HepG2 (cell line): ENCODE measurements around the gene IFT27. TPM values are rescaled to one million over a fixed set of nuclear protein-coding genes. Genes with fewer than 3 reads are reported as not detected.

Experiments used
- ZBTB1 ChIP-seq: sonication (generic); formaldehyde crosslinking; IDR thresholded peaks from 2 replicates; pipeline ENCODE4 v1.4.0; 2020; ENCODE audit warnings: missing genetic modification reagents, borderline replicate concordance
- ZNF34 ChIP-seq: sonication (generic); formaldehyde crosslinking; IDR thresholded peaks from 2 replicates; pipeline ENCODE4 v1.4.0; 2020; ENCODE audit warnings: mild to moderate bottlenecking, missing genetic modification reagents, borderline replicate concordance
- ZZZ3 ChIP-seq: sonication (generic); formaldehyde crosslinking; IDR thresholded peaks from 2 replicates; pipeline ENCODE4 v1.4.0; 2020; ENCODE audit warnings: missing genetic modification reagents, mild to moderate bottlenecking, borderline replicate concordance
- polyA plus RNA-seq, 8 experiments: library from polyadenylated mRNA; depleted of rRNA in 3 of 8; stranded (reverse) in 7 of 8; unstranded in 1 of 8; fragments of >200 nt; fragmentation: Illumina TruSeq in 4 of 8; extraction: Trizol in 4 of 8; gene quantifications; 2 replicates each; pipeline versions ENCODE4 v1.2.1 to v1.2.3, GENCODE V29; 2011 to 2016; ENCODE audit warnings: low read depth in 4 of 8, missing spikeins in 1 of 8, mixed read lengths in 1 of 8; ENCODE audit not compliant: insufficient read depth in 1 of 8
- total RNA-seq, 5 experiments: library from RNA; depleted of rRNA; stranded (reverse); fragments of >200 nt; fragmentation: Illumina TruSeq; extraction: Trizol; gene quantifications; 2 replicates each; pipeline ENCODE4 v1.2.3, GENCODE V29; 2016; ENCODE audit warnings: low read depth in 1 of 5
- TF ChIP-seq, protein P1 (sequence below), 2 experiments: sonication (generic) in 1 of 2; formaldehyde crosslinking in 1 of 2; IDR thresholded peaks; 2 replicates each; pipeline versions ENCODE4 v1.6.1 to v1.9.0; 2014 to 2022; ENCODE audit warnings: antibody characterized with exemption in 1 of 2, borderline replicate concordance in 1 of 2, inconsistent platforms in 1 of 2, low read depth in 1 of 2, missing genetic modification reagents in 1 of 2
- TF ChIP-seq, protein P2 (sequence below): IDR thresholded peaks from 2 replicates; pipeline ENCODE4 v1.4.0; 2020; ENCODE audit warnings: mild to moderate bottlenecking, missing genetic modification reagents
- TF ChIP-seq, protein P3 (sequence below): sonication (generic); formaldehyde crosslinking; IDR thresholded peaks from 2 replicates; pipeline ENCODE4 v1.4.0; 2020; ENCODE audit warnings: mild to moderate bottlenecking, missing genetic modification reagents

IFT27 gene
- total and polyA plus RNA-seq, 2 of the 13 experiments (the other 11 are each of a cell fraction or from before 2014, with no cell fraction given) = 0.25 to 0.33 TPM

DNA sequence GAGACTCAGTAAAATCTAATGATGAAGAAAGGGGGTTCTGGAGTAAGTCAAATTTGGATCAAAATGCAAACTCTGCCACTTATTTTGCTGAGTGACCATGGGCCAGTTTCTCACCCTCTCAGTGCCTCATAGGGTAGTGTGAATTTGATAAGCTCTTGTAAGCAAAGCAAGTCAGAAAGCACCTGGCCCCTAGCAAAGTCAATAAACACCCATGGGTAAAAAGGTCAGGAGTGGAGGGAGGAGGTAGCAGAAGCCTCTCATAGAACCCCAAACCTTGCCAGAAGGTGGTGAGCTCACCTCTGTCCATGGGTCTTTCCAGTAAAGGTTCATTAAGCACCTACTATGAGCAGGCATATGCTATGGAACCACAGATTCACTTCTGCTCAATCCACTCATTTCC lies 53.9 kb downstream of the IFT27 start (continued):
- TF ChIP-seq, protein P1, sequence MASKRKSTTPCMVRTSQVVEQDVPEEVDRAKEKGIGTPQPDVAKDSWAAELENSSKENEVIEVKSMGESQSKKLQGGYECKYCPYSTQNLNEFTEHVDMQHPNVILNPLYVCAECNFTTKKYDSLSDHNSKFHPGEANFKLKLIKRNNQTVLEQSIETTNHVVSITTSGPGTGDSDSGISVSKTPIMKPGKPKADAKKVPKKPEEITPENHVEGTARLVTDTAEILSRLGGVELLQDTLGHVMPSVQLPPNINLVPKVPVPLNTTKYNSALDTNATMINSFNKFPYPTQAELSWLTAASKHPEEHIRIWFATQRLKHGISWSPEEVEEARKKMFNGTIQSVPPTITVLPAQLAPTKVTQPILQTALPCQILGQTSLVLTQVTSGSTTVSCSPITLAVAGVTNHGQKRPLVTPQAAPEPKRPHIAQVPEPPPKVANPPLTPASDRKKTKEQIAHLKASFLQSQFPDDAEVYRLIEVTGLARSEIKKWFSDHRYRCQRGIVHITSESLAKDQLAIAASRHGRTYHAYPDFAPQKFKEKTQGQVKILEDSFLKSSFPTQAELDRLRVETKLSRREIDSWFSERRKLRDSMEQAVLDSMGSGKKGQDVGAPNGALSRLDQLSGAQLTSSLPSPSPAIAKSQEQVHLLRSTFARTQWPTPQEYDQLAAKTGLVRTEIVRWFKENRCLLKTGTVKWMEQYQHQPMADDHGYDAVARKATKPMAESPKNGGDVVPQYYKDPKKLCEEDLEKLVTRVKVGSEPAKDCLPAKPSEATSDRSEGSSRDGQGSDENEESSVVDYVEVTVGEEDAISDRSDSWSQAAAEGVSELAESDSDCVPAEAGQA (IDR thresholded peaks at IDR 0.05; ENCODE audit: low read depth) = no peak
- TF ChIP-seq, protein P1 (CRISPR knock-in tag; IDR thresholded peaks at IDR 0.05; ENCODE audit: borderline replicate concordance) = no peak
- TF ChIP-seq, protein P2, sequence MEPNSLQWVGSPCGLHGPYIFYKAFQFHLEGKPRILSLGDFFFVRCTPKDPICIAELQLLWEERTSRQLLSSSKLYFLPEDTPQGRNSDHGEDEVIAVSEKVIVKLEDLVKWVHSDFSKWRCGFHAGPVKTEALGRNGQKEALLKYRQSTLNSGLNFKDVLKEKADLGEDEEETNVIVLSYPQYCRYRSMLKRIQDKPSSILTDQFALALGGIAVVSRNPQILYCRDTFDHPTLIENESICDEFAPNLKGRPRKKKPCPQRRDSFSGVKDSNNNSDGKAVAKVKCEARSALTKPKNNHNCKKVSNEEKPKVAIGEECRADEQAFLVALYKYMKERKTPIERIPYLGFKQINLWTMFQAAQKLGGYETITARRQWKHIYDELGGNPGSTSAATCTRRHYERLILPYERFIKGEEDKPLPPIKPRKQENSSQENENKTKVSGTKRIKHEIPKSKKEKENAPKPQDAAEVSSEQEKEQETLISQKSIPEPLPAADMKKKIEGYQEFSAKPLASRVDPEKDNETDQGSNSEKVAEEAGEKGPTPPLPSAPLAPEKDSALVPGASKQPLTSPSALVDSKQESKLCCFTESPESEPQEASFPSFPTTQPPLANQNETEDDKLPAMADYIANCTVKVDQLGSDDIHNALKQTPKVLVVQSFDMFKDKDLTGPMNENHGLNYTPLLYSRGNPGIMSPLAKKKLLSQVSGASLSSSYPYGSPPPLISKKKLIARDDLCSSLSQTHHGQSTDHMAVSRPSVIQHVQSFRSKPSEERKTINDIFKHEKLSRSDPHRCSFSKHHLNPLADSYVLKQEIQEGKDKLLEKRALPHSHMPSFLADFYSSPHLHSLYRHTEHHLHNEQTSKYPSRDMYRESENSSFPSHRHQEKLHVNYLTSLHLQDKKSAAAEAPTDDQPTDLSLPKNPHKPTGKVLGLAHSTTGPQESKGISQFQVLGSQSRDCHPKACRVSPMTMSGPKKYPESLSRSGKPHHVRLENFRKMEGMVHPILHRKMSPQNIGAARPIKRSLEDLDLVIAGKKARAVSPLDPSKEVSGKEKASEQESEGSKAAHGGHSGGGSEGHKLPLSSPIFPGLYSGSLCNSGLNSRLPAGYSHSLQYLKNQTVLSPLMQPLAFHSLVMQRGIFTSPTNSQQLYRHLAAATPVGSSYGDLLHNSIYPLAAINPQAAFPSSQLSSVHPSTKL = no peak
- TF ChIP-seq ZNF34 (CRISPR knock-in tag) (no peak), ZBTB1 (no peak), ZZZ3 (CRISPR knock-in tag) (no peak)
- TF ChIP-seq, protein P3, sequence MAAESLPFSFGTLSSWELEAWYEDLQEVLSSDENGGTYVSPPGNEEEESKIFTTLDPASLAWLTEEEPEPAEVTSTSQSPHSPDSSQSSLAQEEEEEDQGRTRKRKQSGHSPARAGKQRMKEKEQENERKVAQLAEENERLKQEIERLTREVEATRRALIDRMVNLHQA = no peak
